GM12892 (cell line): ENCODE data around the gene CTNNA3.
"Not testable (repeated sequence)": the region's sequence is repeated elsewhere in the genome, so short reads cannot be mapped to it uniquely, and the experiment has no call there.

ENCODE experiments used
- DNase-seq: peaks from one replicate; pipeline ENCODE4 v3.0.0; 2011; ENCODE audit not compliant: insufficient read length
- FAIRE-seq: peaks from 2 replicates; lab custom pipeline; 2011; peaks lifted over from hg19 to GRCh38; lab: Jason Lieb, UNC
- POLR2A ChIP-seq: IDR thresholded peaks from 2 replicates; pipeline ENCODE4 v1.6.1; 2011; ENCODE audit warnings: low read depth, low read length, control low read depth
- POLR2AphosphoS5 ChIP-seq: IDR thresholded peaks from 2 replicates; pipeline ENCODE4 v1.6.1; 2011; ENCODE audit warnings: low read depth, low read length, control low read depth
- TAF1 ChIP-seq: IDR thresholded peaks from 2 replicates; pipeline ENCODE4 v1.6.1; 2011; ENCODE audit warnings: low read depth, mild to moderate bottlenecking, control low read depth, low read length, borderline replicate concordance

The CTNNA3 gene

DNA sequence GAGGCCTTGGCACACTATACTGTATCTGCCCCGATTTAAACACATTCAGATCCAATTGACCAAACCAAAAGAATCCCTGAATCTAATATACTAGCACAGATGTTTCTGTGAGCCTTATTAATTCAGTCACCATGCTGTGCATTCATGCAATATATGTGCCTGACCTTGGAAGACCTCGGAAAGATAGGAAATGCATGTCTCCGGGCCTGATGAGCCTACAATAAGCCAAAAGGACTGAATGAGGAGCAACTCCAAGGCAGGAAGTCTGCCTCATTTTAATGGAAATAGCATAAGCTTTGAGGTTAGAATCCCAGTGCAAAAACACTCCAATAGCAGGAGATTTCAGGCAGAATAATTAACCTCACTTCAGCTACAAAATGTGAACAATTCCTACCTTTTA, 453.5 kb downstream of the CTNNA3 start:
- FAIRE-seq (no peak), DNase-seq (no peak)
- TF ChIP-seq POLR2AphosphoS5 = no peak

DNA sequence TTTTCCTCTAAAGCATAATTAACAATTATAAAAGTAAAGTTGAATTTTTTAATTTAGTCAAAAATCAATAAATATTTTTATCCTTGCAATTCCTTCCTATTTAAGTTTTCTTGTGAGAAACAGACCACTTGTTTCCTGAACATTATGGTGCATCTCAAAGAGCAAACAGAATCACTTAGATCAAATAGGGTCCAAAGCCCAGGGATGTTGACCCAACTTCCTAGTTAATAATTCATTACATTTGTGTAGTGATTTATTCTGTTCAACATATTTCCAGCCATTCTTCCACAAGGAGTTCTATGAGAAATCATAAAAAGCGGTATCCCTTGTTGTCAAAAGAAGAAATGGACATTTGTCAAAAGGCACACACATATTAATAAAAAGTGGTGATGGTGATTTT, 454.5 kb downstream of the CTNNA3 start:
- TF ChIP-seq POLR2A (no peak), TAF1 (no peak), POLR2AphosphoS5 (no peak)
- FAIRE-seq = no peak
- DNase-seq = no peak

DNA sequence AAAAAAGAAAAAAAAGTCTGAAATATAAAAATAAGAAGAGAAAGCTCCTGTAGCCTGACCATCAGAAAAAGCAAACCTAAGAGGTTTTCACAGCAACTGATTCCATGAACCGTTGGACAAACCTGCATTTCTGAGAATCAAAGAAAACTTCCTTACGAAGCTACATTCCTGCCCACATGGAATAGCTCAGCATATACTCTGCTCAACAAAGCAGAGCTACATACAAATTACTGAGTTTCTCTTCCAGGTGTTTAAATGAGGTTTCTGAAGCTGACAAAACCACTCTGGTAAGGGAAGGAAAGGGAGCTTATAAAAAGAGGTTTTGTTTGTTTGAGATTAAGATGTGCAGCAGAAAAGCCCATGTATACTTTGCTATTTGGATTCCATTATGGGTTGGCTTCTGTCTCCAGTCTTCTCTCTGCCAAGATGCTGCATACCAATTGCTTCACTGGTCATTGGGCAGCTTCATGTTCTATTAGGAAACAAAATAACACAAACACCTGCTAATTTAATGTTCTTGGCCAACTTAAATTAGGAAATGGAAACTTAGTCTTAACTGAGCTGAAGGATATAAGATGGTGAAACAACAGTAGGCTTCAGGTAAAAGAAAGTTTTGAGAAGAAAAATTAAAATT, 456.0 kb downstream of the CTNNA3 start:
- DNase-seq = no peak
- no peak for FAIRE-seq
- TF ChIP-seq TAF1 (no peak), POLR2AphosphoS5 (no peak), POLR2A (no peak)

DNA sequence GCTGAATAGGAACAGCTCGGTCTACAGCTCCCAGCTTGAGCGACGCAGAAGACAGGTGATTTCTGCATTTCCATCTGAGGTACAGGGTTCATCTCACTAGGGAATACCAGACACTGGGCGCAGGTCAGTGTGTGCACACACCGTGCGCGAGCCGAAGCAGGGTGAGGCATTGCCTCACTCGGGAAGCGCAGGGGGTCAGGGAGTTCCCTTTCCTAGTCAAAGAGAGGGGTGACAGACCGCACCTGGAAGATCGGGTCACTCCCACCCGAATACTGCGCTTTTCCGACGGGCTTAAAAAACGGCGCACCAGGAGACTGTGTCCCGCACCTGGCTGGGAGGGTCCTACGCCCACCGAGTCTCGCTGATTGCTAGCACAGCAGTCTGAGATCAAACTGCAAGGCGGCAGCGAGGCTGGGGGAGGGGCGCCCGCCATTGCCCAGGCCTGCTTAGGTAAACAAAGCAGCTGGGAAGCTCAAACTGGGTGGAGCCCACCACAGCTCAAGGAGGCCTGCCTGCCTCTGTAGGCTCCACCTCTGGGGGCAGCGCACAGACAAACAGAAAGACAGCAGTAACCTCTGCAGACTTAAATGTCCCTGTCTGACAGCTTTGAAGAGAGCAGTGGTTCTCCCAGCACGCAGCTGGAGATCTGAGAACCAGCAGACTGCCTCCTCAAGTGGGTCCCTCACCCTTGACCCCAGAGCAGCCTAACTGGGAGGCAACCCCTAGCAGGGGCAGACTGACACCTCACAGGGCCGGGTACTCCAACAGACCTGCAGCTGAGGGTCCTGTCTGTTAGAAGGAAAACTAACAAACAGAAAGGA, 465.1 kb downstream of the CTNNA3 start:
- not testable (repeated sequence) for DNase-seq, FAIRE-seq

DNA sequence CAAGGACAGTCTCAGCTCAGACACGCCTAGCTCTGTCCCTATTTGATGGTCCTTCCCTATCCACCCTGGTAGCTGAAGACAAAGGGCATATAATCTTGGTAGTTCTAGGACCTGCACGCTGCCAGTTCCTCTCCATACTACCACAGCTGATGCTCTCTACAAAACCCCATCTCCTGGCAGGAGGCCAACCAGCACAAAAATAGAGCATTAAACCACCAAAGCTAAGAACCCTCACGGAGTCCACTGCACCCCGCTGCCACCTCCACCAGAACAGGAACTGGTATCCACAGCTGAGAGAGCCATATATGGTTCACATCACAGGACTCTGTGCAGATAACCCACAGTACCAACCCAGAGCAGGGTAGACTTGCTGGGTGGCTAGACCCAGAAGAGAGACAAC, 470.8 kb downstream of the CTNNA3 start:
- DNase-seq (no peak), FAIRE-seq (no peak)
- TF ChIP-seq TAF1 (no peak), POLR2AphosphoS5 (no peak), POLR2A (no peak)

DNA sequence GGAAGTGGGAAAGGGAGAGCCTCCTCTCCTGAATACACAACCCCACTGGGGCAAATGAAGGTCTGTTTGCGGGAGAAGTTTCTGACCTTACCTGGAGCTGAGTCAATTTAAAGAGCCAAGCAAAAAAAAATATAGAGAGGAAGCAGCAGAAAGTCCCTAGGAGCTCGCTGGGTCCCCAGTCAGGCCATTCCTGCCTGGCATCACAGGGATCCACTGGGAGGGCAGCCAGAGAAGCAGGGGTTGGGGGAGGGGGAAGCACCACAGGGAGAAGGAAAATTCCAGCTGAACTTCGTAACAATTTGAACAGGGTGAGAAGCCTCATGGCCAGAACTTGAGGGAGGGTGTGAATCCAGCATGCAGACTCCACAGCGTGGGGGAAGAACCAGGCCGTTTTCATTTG, 471.4 kb downstream of the CTNNA3 start:
- FAIRE-seq = no peak
- DNase-seq = no peak
- TF ChIP-seq POLR2A = no peak
- TF ChIP-seq POLR2AphosphoS5 = no peak
- TF ChIP-seq TAF1 = no peak

DNA sequence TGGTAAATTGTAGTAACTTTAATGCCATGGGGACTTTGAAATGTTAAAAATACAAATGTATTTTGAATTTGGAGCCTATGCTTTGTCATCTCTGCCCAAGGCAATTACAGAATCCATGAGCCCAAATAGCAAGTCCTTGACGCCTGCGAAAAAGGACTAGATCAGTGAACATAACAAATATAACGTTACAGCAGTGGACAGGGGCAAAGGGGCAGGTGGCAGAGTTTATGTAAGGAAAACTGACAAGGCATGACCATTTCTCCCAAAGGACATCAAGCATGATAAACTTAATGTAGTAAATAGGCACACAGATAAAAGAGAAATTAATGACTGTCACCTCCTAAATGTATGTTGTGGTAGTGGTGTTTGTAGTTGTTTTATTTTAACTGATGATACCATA, 473.1 kb downstream of the CTNNA3 start:
- no peak for FAIRE-seq
- TF ChIP-seq POLR2AphosphoS5 = no peak
- TF ChIP-seq TAF1 = no peak
- TF ChIP-seq POLR2A = no peak
- DNase-seq = no peak

DNA sequence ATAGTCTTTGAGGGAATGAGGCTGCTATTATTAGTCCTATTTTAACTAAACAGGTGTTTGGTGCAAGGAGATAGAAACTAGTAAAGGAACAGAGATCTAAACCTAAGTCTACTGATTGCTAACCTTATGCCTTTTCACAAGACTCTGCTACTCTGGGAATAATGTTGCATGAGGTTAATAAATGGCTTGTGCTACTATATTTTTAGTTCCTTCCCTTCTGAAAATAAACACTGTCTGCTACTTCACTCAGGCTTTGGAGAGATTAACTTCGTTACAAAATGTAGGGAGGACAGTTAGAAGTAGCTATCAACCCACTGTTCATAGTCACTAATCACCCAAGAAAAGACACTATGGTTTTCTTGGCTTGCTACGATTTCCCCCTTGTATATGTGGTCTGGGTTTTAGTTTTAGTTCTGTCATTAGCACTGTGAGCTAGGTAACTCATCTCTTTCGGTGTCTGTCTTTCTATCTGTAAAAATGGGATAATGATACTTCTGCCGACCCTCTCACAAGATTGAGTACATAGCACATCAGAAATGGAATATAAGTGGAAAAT, 474.0 kb downstream of the CTNNA3 start:
- FAIRE-seq (no peak), DNase-seq (no peak)
- TF ChIP-seq POLR2AphosphoS5 (no peak), TAF1 (no peak), POLR2A (no peak)

DNA sequence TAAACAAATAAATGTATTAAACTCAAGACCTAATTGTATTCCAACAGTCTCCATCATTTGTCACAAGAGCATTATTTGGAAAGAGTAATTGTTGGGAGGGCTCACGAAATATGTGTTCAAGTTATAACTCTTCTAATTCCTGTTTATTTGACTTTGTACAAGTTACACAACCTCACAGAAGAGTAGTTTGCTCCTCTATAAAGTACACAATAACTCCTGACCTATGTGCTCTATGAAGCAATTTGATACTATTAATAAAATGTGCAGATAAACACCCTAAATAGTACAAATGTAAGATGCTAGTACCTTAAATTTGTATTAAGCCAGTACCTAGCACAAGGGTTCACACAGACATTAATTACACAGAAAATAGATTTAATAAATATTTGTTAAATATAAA, 484.3 kb downstream of the CTNNA3 start:
- no peak for FAIRE-seq
- TF ChIP-seq POLR2A (no peak), POLR2AphosphoS5 (no peak), TAF1 (no peak)
- DNase-seq = no peak

DNA sequence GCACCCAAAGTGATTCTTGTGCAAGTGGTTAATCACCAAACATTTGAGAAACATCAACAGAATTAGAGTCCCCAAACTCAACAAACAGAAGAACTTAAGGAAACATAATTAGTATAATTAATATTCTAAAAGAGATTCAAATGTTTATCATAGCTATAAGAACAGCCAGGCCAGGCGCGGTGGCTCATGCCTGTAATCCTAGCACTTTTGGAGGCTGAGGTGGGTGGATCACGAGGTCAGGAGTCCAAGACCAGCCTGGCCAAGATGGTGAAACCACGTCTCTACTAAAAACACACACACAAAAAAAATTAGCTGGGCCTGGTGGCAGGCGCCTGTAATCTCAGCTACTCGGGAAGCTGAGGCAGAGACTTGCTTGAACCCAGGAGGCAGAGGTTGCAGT, 488.1 kb downstream of the CTNNA3 start:
- FAIRE-seq = not testable (repeated sequence)

DNA sequence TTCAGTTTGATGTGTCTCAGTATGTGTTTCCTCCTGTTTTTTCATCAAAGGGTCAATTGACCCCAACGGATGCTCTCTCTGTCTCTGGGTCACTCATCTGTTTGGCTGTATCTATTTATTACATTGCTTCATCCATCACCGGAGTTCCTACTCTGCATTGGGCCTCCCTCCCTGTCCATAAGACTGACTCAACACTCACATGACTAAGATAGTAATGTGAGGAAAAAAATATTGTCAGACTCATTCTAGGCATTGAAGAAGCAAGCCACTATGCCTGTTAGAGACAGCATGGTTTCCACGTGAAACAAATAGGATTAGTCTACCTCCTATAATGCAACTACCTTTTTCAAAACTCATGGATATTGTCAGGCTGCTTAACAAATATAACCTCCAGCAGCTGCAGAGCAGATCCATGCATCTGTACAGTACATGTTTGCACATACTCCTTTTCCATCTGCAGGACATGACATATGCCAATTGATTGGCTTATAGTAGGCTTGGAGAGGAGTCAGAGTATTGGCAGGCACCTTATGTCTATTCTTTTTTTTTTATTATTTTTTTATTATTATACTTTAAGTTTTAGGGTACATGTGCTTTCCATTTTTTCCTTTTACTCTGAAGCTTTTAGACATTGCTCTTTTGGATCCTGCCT, 495.0 kb downstream of the CTNNA3 start:
- DNase-seq = no peak
- no peak for FAIRE-seq
- no peak for TF ChIP-seq POLR2A
- TF ChIP-seq POLR2AphosphoS5 = no peak
- no peak for TF ChIP-seq TAF1

More for the DNA sequence above, 488.1 kb downstream of the CTNNA3 start:
- DNase-seq = not testable (repeated sequence)

DNA sequence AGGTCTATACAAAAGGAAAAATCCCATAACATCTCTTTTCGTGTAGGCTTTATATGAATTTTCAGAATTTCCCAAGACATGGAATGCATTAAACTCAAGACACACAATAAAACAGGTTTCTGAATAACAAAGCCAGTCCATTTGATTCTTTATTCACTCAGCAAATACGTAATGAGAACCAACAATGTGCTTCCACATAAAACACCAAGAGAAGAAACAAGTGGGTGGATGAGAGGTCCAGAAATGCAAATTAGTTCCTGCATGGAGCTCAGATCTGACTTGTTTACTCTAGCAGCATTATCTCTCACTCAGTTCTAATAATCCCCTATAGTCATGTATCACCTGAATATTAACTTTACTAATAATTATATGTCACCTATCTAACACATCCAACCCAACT, 520.6 kb downstream of the CTNNA3 start:
- no peak for FAIRE-seq
- TF ChIP-seq TAF1 = no peak
- TF ChIP-seq POLR2A = no peak
- no peak for TF ChIP-seq POLR2AphosphoS5
- DNase-seq = no peak
